NK-92 (cell line): ENCODE data around the gene CPA4.

Experiments
- DNase-seq: peaks from one replicate; lab custom pipeline; 2025; ENCODE audit not compliant: unreplicated experiment; lab: John Stamatoyannopoulos, UW

The CPA4 gene

DNA sequence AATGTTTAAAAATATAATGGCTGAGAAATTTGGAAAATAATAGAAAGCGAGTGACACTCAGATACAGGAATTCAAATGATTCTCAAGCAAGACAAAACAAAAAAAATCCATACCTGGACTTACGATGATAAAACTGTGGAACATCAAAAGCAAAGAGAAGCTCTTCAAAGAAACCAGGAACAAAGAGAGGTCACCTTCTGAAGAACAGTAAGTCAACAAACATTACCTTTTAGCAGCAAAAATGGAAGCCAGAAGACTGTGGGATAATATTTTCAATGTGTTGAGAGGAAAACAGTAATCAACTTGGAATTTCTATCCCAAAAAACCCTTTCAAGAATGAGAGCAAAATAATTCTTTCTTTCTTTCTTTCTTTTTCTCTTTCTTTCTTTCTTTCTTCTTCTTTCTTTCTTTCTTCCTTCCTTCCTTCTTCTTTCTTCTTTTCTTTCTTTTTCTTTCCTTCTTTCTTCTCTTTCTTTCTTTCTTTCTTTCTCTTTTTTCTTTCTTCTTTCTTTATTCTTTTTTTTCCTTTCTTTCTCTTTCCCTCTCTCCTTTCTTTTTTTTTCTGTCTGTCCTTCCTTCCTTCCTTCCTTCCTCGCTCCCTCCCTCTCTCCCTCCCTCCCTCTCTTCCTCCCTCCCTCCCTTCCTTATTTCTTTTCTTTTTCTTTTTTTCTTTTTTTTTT, 49.9 kb downstream of the CPA4 start:
- no peak for DNase-seq

DNA sequence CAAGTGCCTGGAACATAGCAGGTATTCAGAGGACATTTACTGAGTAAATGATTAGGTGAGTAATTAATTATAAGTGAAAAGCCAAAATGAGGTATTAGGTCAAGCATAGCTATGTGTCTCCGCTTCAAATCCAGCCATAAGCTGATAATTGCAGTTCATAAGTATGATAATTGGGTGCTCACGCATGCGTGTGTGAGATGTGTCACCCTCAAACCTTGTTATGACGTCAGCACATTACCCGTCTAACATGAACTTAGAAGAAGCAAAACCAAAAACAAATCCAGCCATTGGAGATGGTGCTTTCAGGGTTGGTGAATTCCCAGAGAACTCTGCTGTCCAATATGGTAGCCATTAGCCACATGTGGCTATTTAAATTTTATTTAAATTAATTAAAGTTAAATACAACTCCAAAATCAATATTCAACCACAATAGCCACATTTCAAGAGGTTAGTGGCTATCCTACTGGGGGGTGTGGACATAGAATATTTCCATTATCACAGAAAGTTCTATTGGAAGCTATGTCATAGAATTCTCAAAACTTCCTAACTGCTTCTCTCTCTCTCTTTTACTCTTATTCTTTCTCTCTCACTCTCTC, 51.4 kb downstream of the CPA4 start, which contains the start of gene CPA5:
CPA5 (plus strand) TSS at position 546 of the 596 bp plus-strand sequence. CDS start 1,670 bp downstream, outside the sequence.
- DNase-seq = no peak

DNA sequence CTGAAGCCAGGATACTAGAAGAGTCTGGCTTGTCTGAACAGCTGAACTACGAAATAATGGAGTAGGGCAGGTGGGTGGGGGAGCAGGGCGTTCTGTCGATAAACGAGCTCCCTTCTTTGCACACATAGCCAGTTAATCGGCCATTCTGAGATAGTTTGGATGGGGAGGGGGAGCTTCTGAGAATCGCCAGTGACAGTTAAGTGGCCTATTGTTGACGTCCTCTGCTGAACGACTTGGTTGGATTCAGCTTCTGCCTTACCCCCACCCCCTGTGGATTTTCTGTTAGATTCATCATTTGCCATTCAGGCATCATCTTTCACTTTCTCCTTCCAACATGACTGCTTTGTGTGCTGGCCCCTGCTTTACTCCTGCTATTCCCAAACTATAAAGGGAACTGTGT, 52.2 kb downstream of the CPA4 start:
- no peak for DNase-seq

DNA sequence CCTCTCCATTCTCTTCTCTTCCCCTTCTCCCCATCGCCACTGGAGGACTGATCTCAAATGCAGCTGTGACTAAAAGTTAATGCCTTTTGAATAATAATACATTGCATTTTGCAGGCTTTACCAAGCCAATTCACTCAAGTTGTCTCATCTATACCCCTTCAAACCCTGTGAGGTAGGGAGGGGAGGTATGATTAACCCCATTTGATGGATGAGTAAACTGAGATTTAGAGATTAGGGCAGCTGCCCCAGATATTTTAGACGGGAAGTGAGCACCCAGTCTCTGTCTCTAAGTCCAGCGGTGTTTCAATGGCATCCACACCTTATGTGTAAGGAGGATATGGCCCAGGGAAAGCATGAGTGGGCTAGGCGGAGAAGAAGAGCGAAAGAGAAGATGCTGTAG, 52.8 kb downstream of the CPA4 start:
- no peak for DNase-seq

DNA sequence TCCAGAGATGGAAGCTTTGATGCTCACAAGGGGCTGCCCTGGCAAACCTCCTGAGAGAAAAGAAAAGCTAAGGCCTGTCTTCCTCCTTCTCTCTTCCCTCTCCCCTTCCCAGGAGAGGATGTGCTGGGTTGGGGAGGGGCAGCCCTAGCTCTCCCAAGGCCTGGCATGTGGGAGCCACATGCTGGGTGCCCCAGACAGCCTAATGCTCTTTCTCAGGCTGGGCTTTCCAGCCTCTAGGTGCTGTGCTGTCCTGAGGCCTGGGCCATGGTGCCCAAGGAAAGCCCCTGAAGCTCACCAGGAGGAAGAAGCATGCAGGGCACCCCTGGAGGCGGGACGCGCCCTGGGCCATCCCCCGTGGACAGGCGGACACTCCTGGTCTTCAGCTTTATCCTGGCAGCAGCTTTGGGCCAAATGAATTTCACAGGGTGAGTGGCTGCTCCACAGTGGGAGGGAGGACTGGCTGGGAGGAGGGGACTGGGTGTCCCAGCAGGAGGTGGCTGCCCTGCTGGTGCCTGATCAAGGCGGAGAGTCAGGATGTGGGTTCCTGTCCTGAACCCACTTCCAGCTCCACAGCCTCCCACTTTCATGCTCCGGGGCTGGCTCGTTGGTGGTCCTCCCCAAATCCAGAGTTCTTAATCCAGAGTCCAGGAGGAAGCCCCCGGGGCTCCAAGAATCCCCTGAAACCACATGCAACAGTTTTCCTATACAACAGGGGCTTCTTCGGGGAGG, 53.4 kb downstream of the CPA4 start:
- DNase-seq = no peak

DNA sequence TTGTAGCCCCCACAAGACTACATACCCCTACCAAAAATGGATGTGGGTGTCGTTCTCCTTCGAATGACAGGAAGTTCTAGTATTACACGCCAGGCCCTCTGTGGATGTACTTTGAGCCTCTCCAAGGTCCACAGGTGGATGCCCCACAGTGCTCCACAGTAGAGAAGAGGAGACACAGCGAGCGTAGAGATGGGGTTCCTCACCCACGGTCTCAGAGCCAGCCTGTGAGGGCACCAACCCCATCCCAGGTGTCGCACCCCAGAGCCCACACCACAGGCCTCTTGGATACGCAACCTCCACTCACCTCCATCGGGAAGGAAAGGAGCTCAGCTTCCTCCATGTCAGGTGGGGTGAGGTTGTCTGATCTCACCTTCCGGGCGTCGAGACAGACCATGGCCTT, 54.0 kb downstream of the CPA4 start:
- no peak for DNase-seq

DNA sequence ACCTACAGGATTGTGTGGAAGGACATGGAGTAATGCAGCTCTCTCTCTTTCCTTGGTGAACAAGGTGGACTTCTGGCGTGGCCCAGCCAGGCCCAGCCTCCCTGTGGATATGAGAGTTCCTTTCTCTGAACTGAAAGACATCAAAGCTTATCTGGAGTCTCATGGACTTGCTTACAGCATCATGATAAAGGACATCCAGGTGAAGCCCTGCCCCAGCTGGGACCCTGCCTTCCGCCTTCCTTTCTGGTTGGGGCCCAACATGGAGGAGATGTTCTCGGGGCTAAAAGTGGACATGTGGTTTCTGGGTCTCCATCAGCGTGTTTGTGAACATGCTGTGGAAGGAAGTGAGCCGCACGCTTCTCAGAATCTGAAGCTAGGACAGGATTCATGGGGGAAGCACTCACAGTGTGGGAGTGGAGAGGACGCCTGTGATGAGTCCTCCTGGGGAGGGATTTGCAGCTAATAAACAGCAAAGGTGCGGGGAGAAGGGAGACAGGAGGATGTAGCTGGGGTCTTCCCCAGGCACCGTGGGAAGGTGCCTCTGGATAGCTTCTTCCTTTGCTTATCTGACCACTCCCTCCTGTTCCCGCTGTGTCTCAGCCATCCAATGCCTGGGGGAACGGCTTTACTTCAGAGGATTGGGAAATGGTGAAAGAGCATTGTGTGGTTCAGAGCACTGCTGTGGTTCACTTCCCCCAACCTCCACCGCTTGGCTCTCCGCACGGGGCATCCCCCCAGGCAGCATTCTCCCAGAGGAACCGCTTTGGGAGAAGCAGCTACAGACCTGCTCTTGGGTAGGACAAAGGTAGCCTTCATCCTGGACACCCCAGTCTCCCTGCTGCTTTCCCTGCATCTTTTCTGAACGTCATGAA, 57.2 kb downstream of the CPA4 start:
- no peak for DNase-seq

DNA sequence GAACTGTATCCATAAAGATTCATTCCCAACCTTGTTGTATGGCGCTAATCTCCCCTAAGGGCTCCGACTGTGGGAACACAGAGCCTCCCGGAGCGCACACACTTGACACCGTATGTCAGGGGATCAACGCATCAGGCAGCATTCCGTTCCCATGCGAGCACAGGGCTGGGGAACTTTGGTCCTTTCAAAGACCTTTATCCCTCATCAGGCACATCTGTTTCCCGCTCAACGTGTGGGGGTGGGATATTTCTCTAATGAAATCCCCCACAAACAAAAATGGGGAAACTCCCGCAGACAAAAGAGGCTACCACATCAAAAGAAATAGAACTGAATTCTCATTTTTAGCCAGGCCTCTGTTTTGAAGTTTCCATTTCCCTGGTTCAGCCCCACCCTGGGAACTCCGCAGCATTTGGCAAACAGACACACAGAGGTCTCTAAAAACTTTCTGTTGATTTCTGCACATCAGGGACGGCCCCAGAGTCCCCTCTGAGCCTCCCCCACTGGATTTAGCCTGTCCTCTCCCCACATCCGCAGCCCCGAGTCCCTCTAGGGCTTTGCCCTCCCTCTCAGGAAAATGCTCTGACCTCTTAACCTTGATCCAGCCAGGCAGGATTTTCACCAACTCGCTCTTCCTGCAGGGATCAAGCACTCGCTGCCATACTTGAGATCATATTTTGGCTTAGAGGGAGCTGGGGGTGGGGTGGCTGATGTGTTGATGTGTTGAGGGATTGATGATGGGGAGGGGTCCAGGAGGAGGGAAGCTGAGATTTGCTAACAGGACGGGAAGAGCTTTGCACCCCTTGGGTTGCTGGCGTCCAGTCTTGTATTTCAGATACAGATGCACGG, 58.2 kb downstream of the CPA4 start:
- DNase-seq = no peak

DNA sequence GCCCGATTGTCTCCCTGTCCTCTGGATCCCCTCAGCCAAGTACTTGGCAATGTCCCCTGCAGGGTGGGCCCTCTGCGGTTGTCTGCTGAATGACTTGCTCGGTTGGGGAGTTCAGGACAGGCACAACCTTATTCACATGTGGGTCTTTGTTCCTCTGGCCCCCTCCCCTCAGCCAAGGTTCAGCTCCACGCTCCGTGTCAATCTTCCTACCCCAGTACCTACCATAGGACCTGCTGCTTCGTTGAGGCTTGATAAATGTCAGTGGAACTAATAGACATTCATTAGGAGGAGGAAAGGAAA, 58.8 kb downstream of the CPA4 start:
- no peak for DNase-seq

DNA sequence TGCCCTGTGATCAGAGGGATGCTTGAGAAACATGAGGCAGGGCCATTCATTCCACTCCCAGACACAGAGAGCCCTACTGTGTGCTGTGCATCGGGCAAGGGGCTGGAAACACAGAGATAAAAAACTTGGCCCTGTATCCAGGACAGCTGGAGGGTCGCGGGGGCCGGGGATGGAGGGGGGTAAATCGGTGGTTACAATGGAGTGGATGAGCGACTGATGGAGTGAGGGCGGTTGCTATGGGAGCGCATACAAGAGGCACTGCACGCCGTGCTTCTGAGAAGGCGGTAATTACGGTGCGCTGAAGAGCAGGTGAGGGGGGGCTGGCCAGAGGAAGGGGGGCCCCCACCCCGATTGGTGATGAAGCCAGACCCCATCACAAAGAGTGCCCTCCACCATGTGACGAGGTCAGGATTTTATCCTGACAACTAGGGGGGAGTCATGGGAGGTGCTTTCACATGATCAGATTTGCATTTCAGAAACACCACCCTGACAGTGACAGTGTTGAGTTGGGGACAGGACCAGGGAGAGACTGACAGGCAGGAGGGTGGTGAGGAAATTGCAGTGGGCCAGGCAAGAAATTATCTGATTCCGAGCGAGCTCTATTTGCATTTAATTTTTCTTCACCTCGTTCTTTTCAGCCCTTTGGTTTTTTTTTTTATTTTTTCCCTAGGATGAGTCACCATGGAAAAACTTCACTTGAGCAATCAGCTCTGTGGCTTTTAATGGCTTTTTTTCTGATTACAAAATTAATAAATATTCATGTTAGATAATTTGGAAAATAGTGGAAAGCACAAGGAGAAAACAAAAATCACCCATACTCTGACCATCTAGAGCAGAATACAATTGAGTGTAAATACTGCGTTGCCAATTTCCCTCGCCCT, 59.5 kb downstream of the CPA4 start:
- no peak for DNase-seq

DNA sequence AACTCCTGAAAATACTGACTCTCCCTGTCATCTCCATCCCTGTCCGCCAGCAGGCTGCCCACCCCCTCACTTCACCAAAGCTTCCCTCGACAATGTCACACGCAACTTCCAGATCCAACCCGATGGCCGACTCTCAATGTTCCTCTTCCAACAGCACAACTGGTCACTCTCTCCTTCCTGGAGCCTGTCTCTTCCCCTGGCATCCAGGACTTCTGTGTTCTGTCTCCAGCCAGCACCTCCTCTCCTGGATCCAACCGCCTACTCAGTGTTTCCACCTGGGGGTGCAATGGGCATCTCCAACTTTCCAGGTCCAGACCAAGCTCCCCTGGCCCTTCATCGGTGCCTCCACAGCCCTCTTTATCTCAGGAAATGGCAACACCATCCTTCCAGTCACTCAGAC, 60.2 kb downstream of the CPA4 start:
- no peak for DNase-seq

DNA sequence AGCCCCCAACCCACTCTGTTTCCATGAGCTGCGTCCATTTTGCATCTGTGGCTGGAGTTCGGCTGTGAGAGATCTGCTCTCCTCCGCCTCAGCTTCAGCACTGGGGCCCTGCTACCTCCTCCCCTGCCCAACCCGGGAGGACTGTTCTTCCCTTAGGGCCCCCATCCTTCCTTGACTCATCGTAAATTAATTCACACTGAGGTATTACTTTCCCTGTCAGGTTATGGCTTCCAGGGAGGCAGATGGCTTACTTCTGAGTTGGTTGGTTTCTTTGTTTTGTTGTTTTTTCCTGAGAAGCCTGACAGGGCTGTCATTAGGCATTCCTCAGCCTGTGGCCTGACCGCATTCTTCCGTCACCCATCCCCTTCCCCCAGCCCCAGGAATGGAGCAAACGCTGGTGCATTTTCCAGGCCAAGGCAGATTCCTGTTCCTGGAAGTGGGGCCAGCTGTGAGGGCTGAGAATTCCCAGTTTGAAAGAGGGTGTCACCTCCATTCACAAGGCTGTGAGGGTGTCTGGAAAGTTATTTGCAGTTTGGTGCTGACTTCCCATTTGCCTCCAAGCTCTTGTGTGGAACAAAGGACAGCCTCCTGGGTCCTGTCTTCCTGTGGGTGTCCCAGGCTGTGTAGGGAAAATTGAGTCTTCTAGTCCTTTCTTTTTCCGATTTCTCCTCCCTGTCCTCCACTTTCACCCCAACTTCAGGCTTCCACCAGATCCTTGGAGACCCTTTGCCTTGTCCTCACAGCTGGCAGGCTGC, 63.3 kb downstream of the CPA4 start:
- DNase-seq = no peak

DNA sequence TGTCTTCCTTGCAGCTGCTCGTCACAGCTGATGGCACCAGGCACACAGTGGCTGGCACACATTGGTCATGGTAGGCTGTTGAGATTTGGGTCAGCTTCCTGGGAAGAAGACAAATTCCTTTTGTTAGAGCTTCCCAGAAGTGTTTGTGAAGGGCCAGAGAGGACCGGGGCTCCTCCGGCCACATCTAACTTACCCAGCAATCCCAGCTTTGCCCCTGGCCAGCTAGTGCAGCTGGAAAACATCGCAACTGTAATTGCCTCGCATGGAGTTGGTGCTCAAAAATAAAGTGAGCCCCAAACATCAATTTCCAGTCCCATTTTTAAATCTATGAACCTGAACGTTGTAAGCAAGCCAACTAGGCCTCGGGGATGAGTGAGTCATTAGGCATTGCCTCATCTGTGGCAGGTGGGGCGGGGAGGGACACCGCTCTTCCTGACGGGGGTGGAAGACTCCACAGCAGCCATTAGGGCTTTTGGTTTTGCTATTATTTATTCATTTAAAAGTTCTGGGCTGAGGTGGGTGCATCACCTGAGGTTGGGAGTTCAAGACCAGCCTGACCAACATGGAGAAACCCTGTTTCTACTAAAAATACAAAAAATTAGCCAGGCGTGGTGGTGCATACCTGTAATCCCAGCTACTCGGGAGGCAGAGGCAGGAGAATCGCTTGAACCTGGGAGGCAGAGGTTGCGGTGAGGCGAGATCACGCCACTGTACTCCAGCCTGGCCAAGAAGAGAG, 64.1 kb downstream of the CPA4 start:
- DNase-seq = no peak

DNA sequence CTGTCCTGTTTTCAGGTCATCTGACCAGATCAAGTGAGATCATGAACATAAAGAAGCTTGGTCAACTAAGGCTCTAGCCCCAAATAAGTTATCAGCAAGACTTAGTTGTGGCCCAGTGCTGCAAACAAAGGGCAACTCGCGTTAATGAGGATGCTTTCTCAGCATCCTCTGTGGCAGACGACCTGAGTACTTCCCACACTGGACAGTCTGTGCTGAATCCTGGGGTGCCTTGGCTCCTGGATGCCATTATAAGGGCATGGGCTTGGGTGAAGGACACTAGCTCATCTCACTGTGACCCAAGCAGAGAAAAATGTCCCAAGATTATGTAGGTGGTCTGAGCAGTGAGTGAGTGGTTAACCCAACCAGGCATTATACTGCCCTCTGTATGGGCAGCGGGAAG, 65.5 kb downstream of the CPA4 start:
- DNase-seq = no peak

DNA sequence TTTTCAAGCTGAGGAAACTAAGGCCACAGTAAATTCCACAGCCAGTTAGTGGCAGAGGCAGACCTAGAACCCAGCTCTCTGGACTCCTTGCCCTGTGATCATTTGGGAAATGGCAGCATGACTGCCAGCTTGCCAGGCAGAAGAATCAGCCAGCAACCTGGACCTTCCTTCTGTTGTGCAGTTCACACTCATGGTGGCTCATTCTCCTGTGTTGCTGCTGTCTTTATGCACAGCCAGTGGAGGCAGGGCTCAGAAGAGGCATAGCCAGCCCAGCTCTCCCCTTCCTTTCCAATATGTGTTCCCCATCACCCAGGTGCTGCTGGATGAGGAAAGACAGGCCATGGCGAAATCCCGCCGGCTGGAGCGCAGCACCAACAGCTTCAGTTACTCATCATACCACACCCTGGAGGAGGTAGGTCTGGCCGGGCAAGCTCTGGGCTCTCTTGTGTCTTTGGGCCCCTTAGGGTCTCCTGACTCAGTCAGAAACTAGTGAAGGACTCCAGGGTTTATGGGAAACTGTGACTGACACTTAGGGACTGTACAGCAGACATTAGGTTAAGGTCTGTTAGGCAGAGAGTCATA, 66.4 kb downstream of the CPA4 start:
- DNase-seq = no peak

DNA sequence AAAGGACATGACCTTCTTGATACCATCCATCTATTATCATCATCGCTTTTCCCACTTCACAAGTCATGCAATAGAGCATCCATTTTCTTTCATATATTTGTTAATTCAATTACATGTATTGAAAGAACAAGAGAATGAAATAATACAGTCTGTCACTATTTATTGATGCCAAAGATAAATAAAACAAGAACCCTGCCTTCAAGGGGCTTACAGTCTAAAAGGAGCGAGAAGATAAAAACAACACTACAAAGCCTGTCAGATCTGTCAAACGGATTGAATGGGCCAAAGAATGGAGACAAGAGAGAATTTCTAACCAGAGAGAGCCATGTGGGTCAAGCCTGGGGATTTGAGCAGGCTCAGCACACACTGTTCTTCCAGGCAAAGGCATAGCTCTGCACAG, 67.6 kb downstream of the CPA4 start:
- DNase-seq = no peak

DNA sequence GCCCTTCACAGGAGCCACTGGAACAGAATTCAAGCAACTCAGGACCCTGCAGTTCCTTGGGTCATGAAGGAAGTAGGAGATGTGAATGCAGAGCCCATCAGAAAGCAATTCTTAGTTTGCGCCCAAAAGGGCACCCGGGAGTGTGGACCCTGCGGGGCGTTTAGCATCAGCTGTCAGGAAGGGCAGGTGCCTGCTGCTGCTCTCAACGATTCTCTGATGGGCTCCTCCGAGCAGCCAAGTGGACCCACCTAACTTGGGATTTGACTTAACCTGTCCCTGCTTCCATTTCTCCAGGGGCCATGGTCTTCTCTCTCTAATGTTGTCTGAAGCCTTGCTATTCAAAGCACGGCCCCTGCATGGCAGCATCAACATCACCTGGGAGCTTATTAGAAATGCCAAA, 68.7 kb downstream of the CPA4 start:
- no peak for DNase-seq

DNA sequence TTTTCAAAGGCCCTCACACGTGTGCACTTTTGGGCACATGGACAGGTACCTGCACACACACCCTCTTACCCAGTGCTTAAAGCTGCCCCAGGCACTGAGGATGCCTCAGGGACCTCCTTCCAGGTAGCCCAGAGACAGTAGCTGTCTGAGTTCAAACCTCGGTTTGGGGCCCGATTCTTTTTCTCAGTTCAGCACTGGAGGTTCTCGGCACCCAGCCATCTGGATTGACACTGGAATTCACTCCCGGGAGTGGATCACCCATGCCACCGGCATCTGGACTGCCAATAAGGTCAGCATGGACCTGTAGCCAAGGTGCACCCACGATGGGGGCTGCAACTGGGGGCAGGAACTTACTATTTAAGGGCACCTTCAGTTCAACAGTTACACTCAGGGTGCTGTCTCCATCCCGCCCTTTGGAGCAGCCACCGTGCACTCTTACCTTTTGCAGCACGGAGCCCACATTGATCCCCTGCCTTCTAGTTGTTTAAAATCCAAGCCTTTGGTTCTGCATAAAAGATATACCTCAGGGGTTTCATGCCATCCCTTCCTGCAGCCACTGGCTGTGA, 69.4 kb downstream of the CPA4 start:
- no peak for DNase-seq
